ENCODE data around the gene RNU6-1.
A peak's percentile ranks its signal among the peaks of the same experiment; 100 is the strongest.

The RNU6-1 gene

DNA sequence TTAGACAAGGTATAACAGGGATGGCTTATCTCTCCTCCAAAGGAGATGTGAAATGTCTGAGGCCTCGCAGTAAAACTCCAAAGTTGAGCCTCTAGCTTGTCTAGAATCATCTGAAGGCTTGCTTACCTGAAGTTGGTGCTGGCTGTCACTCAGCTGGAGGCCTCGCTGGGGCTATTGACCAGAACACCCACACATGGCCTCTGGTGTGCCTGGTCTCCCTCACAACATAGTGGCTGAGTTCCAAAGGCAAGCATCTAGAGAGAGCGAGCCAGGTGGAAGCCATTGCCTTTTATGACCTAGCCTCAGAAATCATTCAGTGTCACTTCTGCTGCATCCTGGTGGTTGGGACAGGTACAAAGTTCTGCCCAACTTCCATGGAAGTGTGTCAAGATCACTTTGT is 17.4 kb upstream of the RNU6-1 start:
- DNase-seq (ENCODE audit: low spot score): no peak

DNA sequence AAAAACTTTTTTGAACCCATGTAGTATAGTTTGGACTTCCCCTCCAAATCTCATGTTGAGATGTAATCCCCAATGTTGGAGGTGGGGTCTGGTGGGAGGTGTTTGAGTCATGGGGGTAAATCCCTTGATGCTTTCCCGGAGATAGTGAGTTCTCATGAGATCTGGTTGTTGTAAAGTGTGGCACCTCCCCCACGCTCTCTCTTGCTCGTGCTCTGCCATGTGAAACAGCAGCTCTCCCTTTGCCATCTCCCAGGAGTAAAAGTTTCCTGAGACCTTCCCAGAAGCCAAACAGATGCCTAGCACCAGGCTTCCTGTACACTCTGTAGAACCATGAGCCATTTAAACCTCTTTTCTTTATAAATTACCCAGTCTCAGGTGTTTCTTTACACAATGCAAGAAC is 16.0 kb upstream of the RNU6-1 start:
- no peak for DNase-seq (ENCODE audit: low spot score)

DNA sequence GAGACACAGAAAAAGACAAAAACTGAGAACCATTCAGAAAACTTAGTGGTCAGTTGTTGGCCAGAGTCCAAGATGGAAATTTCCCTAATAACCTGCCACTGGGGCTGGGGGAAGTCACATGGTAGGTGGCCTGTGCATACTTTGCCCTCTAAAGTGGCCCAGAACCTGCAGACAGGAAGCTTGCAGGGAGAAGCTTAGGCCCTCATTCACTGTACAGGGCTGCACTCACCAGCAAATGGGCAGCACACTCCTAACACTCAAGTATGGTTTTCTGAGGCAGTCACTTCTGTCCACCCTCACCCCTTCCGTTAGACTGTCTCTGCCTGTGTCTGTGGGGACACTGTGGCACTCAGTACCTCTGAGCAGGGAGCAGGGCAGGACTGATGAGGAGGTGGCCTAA is 14.5 kb upstream of the RNU6-1 start:
- DNase-seq (ENCODE audit: low spot score): peak; percentile 64

DNA sequence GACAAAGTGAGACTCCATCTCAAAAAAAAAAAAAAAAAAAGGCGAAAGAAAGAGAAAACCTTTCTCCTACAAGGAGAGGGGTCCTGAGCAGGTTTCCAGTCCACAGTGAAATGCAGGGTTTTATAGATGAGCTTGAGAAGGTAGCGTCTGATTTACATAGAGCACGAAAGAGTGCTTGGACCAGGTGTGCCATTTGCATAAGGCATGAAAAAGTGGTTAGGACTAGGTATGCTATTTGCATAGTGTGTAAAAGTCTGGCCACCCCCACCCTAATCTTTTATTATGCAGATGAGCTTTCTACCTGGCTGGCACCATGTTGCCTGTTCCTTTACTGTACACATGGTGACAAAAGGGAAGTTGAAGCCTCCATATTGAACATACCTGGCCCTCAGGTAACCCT is 13.6 kb upstream of the RNU6-1 start:
- DNase-seq (ENCODE audit: low spot score): no peak

DNA sequence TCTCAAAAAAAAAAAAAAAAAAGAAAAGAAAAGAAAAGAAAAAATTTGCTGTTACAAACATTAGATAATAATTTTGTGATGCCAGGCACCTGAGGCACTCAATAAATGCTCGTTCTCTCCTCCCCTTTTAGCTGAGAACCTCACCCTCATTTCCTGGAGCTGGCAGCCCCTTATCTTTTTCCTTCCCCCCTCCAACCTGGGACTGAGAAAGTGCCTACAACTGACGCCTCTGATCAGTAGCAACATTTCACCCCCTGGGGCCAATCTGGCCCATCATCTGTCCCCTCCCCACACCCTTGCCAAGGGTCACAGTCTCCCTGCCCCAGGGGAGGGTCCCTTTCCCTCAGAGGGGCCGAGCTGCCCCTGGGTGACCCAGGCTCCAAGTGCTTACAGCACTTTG is 12.6 kb upstream of the RNU6-1 start:
- DNase-seq (ENCODE audit: low spot score): no peak

DNA sequence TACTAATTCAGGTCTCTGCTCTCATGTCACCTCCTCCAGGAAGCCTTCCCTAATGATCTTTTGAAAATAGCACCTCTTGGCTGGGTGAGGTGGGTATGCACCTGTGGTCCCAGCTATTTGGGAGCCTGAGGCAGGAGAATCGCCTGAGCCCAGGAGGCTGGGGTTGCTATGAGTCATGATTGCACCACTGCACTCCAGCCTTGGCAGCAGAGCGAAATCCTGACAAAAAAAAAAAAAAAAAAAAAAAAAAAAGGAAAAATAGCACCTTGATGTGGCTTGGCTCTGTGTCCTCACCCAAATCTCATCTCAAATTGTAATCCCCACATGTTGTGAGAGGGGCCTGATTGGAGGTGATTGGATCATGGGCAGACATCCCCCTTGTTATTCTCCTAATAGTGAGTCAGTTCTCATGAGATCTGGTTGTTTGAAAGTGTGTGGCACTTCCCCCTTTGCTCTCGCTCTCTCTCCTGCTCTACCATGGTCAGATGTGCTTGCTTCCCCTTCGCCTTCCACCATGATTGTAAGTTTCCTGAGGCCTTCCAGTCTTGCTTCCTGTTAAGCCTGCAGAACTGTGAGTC is 11.2 kb upstream of the RNU6-1 start:
- DNase-seq (ENCODE audit: low spot score): no peak

DNA sequence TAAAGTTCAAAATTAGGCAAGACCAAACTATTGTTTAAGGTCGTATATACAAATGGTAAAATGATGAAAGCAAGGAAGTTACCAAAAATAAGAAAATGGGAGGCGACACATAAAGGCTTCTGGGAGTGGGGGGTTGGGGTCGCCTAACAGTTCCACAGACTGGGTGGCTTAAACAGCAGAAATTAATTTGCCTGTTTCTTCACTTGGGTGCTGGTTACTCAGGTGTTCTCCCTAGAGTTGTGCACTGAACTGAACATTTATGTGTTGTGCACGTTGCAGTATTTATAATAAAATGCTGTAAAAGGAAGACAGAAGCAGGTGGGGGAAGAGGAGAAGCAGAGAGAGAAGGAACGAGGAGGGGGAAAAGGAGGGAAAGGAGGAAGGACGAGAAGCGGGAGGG is 10.5 kb upstream of the RNU6-1 start:
- no peak for DNase-seq (ENCODE audit: low spot score)

DNA sequence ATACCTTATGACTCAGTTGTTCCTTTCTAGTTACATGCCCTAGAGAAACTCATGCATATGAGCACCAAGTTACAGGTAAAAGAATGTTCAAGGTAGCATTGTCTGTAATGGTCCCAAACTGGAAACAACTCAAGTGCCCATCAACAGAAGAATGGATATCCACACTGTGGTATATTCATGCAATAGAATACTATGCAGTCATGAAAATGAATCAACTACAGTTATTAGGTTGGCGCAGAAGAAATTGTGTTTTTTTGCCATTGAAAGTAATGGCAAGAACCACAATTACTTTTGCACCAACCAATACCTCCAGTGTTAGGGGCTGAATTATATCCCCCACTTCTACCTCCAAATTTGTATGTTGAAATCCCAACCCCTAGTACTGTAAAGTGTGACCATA is 9.7 kb upstream of the RNU6-1 start:
- DNase-seq (ENCODE audit: low spot score): no peak

DNA sequence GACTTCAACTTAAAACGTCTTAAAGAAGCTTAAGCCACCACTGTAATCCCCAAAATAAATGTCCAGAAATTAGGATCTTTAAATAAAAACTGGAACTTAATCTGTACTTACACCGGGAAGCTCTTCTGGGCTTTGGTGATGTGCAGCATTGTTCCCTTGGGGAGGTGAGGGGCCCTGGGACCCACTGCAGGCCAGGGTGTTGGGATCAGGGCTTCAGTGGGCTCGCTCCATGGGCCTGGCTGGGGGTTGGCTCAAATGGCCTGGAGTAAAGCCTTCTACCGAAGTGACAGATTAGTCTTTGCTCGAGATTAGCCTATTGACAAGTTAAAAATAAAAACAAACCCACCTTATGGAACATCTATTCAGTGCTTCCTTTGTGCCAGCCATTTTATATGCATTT is 6.1 kb upstream of the RNU6-1 start:
- DNase-seq (ENCODE audit: low spot score): no peak

DNA sequence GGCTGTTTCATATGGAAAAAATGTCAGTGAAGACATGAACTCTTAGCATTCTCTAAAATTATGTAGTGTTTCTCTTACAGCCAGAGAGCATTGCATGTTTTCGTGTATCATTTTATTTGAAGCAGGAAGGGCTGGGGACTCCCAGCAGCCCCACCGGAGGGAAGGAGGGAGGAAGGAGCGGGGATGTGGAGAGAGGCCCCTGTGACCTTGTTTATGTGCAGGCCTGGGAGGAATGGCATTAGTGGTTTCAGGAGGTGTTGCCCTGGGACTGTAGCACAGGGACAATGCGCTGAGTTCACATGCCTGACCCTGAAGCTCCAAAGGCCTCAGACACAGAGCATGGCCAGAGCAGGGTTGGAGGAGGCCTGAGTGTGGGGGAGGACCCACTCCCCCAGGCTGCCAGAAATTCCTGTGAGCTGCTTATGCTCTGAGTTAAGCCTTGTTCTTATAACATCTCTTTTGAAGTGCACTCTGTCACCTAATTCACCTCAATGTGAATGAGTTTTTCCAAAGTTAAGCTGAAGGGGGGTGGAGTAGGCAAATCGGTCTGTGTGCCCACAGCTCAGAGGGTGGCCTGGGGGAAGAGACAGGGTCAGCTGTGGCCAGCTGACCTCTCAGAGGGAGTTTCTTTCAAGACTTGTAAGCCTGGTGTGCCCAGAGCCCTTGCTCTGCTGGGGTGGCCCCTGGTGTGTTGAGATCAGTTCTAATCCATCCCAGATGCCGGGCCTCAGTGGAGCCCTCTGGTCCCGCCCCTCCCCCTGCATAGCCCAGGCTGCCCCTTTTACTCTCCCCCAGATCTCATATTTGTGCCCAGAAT is 3.9 kb upstream of the RNU6-1 start:
- no peak for DNase-seq (ENCODE audit: low spot score)

DNA sequence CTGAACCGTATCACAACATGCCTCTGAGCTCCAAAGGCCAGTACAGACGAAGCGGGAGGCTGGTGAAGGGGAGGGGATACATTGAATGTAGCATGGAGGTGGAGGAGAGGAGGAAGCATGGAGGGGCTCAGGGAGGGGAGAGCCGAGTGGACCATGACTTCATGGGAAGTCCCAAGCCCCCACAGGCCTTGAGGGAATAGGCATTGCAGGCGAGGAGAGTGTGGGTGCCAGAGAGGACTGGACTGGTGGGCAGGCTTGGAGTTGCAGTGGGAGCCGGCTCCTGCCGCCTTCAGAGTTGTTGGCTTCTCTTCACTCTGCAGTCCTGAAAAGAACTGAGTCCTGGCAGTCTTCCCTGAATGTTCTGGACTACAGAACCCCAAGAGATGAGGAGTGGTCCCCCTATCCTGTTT is 3.3 kb upstream of the RNU6-1 start:
- DNase-seq (ENCODE audit: low spot score): no peak

DNA sequence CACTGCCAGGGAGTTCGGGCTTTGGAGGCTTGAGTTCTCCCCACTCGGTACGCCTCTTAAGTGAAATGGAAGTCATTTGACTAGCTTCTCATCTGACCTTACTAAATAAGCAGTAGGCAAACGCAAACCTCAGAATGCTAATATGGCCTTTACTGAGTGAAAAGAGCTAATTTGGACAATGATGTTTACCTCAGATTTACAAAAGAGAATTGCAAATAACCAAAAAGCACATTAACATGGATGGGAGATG is 1.6 kb upstream of the RNU6-1 start:
- no peak for DNase-seq (ENCODE audit: low spot score)

DNA sequence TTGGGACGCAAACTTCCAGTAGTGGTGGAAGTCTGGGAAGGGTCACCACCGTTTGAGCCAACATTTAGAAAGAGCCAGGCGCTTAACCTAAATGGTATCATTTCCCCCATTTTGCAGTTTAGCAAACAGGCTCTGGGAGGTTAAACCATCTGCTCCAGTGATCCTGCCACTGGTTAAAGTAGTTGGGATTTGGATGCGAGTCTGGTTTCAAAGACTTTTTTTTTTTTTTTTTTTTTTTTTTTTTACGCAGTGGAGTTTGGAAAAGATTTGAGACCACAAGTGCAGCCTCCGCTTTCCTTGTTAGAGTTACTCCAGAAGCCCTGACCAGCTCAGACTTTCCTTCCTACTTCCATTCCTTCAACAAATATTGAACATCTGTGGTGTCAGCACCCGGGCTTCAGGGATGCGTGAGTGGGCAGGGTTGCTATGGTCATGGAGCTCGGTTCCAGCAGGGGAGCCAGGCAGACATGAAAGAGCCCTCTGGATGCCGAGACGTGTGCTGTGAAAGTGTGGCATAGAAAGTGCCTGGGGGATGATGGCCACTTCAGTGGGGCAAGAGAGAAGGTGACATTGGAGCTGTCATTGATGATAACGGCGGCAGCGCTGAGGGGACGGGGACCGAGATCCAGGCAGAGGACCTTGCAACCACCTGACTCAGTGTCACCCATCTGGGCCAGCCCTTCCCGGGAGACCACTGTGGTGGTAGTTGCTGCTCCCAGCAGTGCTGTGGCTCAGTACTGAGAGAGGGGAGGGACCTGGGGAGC is 1.1 kb upstream of the RNU6-1 start:
- peak; percentile 85 for DNase-seq (ENCODE audit: low spot score)

DNA sequence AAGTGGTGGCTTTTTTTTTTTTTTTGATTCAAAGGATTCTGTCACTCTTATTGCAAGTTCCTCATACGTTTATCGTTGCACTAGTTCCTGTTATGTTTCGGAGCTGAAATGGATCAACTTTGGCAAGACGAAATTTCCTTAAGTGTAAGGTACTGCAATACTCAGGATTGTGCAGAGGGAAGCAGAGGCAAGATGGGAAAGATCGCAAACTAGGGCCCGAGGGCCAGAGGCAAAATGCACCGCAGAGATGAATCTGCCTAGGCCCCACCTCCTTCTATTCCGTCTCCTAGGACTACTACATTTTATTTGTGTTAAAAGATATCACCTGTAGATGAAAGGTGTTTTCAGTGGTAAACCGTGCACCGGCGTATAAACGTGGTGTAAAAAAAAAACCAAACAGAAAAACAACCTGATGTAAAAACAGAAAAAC is 331 bp downstream of the RNU6-1 start:
- peak; percentile 91 for DNase-seq (ENCODE audit: low spot score)

DNA sequence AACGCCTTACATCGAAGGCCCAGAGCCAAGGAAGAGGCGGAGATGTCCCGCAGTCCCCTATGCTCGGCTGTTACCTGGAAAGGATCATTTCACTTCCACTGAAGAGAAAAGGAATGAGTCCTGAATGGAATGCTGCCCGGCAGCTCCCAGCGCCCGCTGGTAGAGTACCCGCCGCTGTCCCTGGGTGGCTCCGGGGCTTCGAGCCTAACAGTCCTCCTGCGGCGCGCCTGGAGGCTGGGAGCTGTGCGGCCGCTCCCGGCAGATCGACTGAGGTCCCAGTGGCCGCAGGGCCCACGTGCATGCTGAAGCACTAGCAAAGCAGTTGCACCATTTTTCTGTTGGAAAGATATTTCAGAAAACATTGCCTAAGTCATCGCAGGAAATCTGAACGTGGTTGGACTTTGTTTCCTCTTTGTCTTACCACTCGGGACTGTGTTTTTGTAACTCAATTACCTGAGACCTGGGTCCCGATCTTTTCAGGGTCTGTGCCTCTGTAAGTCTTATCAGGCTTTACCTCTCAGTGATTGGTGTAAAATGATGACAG is 984 bp downstream of the RNU6-1 start:
- peak; percentile 97 for DNase-seq (ENCODE audit: low spot score)

DNA sequence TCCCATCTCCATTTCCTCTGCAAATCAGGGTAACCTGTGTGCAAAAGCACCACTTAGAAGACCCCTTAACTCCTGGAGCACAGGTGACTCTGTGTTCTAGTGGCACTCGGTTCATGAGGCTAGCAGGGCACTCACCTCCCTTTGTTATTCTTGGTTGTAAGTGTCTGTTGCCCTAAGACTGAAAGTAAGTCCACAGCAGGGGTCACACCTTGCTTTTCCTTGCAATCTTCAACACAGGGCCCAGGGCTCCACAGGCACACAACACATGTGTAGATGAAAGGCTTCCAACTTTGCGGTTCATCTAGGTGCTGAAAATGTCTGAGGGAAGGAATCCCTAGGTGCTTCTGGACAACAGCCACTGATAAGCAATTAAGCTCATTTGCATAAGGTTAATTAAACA is 2.9 kb downstream of the RNU6-1 start:
- no peak for DNase-seq (ENCODE audit: low spot score)

DNA sequence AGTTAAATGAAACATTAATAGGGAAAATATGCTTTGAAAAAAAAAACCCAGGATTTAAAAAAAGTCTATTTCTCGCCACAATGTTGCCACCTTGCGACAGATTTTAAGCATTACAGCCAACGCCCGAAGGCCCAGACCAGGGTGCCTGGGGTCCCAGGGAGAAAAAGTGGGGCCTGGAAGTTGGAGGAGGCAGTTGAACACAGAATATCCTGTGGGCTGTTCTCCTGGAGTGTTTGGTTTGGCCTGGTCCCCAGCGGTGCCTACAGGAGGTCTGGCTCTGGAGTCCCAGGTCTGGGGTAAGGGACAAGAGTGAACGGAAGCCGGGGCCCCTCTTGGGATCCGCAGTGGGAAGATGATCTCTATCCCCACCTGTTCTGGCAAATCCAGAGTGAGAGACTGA is 3.4 kb downstream of the RNU6-1 start:
- DNase-seq (ENCODE audit: low spot score): peak; percentile 90

DNA sequence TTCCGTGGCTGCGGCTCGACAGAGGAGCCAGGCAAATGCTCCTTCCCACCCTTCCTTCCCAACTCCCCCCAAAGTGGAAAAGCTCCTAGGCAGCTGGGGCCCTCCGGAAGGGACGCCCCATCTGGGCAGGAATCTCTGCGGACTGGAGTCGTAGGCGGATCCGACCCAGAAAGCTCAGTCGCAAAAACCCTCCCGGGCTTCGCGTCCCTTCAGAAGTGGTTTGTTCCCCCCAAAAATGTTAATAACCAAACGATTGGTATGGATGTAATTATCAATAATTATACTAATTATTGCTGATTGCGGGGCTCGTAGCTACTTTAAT is 3.8 kb downstream of the RNU6-1 start:
- peak; percentile 50 for DNase-seq (ENCODE audit: low spot score)

DNA sequence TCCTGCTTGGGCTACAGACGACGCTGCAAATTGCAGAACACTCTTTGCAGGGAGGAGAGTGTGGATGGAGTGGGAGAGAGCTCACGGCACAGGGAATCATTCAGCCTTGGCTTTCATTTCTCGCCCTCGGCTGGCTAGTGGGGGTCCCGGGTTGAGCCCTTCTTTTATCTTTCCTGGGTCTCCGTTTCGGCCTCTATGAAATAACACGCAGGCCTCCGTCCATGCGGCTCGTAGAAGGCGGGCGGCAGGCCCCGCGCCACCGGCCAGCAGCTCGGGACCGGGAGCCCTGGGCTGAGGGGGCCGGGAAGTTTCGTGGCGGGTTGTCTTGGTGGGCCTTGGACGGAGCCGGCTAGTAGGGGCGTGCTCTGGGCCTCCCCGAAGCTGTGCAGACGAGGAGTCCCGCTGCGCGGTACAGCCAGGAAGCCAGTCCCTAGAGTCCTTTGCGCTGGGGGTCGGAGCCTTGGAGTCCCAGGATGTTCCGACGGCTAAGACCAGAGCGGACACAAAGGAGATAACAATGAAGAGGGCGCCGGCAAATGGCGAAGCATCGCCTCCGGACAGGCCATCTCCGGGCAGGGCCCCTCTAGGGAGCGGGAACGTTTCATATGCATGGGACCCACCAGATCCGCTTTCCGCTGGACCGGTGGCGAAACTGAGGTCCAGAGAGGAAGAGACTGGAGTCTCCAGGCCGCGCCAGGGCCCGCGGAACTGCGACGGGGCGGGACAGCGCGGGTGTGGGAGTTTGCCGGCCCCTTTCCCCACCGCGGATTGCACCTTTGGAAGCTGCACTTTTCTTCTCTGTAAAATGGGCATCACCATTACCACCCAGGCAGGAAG is 4.3 kb downstream of the RNU6-1 start:
- DNase-seq (ENCODE audit: low spot score): peak; percentile 62

DNA sequence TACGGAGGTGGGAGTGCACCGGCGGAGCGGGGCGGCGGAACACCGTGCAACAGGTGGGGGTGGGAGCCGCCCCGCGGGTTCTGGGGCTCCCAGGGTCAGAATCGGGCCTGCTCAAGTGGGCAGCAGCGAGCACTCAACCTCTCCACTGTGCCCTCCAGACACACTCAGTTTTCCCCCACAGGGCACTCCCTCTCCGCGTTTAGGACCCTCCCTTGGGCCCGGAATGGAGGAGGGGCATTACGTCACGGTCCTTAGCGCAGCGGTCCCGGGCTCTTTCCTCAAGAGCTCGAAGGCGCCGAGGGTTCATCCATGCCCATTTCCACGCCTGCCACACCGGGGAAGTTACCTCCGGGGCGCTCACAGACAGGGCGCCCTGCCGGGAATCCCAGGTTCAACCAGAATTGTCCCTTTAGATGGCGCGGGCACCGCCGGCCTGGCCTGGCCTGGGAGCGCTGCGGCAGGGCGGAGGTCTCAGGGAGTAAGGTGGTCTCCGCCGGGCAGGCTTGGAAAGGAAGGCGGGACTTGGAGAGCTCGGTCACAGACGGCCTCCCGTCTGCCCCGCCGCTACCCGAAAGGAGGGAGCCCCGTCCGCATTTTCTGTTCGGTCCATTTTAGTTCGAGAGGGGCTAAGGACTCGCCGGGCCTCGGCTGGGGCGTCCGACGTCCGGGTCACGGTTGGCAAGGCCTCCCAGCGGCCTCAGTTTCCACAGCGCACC is 5.1 kb downstream of the RNU6-1 start:
- peak; percentile 56 for DNase-seq (ENCODE audit: low spot score)

DNA sequence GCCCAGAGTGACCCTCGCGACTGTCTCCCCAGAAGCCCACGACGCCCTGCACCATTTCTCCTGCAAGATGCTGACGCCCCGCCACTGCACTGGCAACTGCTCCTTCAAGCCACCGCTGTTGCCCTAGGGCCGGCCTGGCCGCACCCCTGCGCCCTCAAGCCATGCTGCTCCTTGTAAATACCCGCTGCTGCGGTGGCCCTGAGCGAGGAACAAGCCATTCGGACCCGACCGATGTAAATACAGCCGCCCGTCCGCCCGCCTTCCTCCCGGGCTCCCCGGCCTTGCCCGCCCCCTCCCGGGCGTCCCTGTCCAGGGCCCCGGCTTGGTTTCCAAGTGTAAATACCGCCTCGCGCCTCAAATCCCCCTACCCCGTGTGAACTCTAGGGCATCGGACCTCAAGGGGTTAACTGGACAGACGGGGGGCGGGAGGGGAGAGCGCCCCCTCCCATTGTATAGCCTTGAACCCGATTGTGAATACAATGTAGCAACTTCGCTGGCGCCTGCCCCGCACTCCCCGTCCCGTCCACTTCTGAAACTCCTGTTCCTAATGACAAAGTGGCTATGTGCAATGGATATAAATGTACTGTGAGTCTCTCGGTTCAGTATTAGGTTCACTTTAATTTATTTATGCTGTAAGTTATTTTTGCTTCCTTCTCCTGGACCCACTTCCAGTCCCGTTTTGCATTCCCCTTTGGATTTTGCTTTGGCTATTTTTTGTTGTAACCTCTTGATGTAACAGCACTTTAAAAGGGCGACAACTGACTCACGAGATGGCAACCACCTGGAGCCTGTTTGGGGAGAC is 5.9 kb downstream of the RNU6-1 start:
- DNase-seq (ENCODE audit: low spot score): peak; percentile 99

Data from HuH-7.5 (cell line).